ENCODE data around the gene FEN1.

DNA sequence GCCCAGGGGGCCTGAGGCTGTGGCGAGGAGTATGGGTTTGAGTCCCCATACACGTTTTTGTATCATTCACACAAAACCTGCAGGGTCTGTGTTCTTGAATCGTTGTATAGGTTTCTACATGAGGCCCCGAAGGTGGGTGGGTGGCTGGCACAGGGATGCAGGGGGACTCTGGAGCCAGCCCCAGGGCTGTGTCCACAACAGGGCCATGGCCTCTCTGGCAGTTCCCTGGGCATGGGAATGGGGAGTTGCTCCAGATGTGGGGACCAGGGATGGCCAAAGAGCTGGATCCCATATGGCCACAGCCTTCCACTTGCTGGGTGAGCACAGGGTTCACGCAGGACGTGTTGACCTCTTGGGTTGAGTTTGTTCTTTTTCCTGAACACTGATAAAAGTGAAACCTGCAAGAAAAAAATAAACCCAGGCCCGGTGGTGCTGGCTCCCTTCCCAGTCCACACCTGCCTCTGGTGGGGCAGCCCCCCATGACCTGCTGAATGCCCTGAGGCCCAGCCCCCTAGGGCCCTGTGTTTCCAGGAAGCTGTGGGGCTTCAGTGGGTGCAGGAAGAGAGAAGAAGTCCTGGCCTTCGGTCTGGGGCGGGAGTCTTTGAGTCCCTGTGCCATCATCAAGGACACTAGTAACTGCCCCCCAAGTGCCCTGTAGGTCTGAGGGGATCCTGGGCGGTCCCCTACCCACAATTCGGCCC, 24.2 kb upstream of the FEN1 start:
- TF ChIP-seq, protein P1, sequence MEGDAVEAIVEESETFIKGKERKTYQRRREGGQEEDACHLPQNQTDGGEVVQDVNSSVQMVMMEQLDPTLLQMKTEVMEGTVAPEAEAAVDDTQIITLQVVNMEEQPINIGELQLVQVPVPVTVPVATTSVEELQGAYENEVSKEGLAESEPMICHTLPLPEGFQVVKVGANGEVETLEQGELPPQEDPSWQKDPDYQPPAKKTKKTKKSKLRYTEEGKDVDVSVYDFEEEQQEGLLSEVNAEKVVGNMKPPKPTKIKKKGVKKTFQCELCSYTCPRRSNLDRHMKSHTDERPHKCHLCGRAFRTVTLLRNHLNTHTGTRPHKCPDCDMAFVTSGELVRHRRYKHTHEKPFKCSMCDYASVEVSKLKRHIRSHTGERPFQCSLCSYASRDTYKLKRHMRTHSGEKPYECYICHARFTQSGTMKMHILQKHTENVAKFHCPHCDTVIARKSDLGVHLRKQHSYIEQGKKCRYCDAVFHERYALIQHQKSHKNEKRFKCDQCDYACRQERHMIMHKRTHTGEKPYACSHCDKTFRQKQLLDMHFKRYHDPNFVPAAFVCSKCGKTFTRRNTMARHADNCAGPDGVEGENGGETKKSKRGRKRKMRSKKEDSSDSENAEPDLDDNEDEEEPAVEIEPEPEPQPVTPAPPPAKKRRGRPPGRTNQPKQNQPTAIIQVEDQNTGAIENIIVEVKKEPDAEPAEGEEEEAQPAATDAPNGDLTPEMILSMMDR (IDR thresholded peaks at IDR 0.05; ENCODE audit: low read depth, low read length, poor library complexity, severe bottlenecking) = no peak
- TF ChIP-seq EZH2phosphoT487 (IDR thresholded peaks at IDR 0.05; ENCODE audit: borderline replicate concordance, low read length) = no peak
